Mucosa of stomach (tissue), 1 donor: ENCODE measurements around the gene BEST3.

ENCODE experiments used
- H3K27me3 ChIP-seq: one replicate; pipeline ENCODE4 v1.7.0; 2013; ENCODE audit warnings: mild to moderate bottlenecking, low read length; ENCODE audit not compliant: control insufficient read depth, insufficient read depth
- H3K36me3 ChIP-seq: one replicate; pipeline ENCODE4 v1.7.0; 2013; ENCODE audit warnings: low read length; ENCODE audit not compliant: control insufficient read depth, insufficient read depth
- H3K4me1 ChIP-seq: one replicate; pipeline ENCODE4 v1.7.0; 2013; ENCODE audit warnings: mild to moderate bottlenecking, low read length; ENCODE audit not compliant: control insufficient read depth, insufficient read depth
- H3K4me3 ChIP-seq: one replicate; pipeline ENCODE4 v1.7.0; 2013; ENCODE audit warnings: low read length
- H3K9ac ChIP-seq: one replicate; pipeline ENCODE4 v1.7.0; 2013; ENCODE audit warnings: mild to moderate bottlenecking, low read length, moderate library complexity
- H3K9me3 ChIP-seq: one replicate; pipeline ENCODE4 v1.7.0; 2013; ENCODE audit warnings: mild to moderate bottlenecking, low read length, moderate library complexity; ENCODE audit not compliant: control insufficient read depth
- donor health status: Pancreatic carcinoma.

BEST3 gene

GRCh38 chr12:69708649-69709048 lies 9.5 kb upstream of the BEST3 start:
- no peaks in the 10 kb centered on the region for H3K4me1 ChIP-seq

DNA sequence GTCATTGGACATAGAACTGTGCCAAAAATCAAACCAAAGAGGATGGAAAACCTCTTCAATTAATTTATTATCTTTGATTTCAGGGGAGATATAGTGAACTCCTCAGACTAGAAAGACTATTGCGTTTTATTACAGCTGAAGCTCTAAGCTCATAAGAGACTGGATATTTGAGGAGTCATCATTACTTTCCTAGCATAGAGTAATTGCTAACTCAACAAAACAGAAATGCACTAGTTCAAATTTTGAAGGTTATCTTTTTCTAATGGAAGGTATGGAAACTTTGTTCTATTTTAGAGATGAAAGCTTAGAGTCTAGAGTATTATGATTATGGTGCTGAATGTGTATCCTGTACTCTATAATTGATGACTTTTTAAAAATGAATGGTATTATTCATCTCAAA lies 5.3 kb upstream of the BEST3 start:
- no peak overlapping the region for H3K4me3 ChIP-seq
- H3K9ac ChIP-seq, result no peak overlapping the region
- H3K27me3 ChIP-seq, result no peaks in the 10 kb centered on the region
- H3K9me3 ChIP-seq, result no peaks in the 10 kb centered on the region
- no peaks in the 10 kb centered on the region for H3K36me3 ChIP-seq
- H3K4me1 ChIP-seq, result no peaks in the 10 kb centered on the region

More at GRCh38 chr12:69708649-69709048, 9.5 kb upstream of the BEST3 start:
- H3K36me3 ChIP-seq, result no peaks in the 10 kb centered on the region
- no peak overlapping the region for H3K4me3 ChIP-seq
- H3K27me3 ChIP-seq, result no peaks in the 10 kb centered on the region
- no peak overlapping the region for H3K9ac ChIP-seq
- no peaks in the 10 kb centered on the region for H3K9me3 ChIP-seq

DNA sequence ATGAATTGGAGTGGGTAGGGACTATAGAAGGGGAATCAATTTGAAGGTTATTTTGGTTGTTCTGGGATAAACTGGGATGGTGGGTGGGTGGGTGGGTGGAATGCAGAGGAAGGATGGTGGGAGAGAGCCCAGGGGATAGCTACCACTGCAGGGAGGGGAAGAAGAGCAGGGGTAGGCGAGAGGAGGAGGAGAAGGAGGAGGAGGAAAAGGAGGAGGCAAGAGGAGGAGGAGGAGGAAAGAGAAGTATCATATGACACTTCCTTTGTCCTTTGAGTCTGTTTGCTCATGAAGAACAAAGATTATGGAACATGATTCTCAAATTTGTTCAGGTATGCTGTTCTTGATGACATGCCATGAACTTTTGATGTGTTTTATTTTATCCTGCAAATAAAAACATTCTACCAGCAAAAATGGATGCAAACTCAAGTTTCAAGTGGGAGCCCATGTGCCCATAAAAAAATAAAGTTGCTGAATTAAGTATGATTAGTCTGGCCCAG lies 4.1 kb upstream of the BEST3 start:
- no peaks in the 10 kb centered on the region for H3K9me3 ChIP-seq
- no peaks in the 10 kb centered on the region for H3K4me1 ChIP-seq
- no peaks in the 10 kb centered on the region for H3K36me3 ChIP-seq
- H3K9ac ChIP-seq, result no peak overlapping the region
- H3K27me3 ChIP-seq, result no peaks in the 10 kb centered on the region
- H3K4me3 ChIP-seq, result no peak overlapping the region

DNA sequence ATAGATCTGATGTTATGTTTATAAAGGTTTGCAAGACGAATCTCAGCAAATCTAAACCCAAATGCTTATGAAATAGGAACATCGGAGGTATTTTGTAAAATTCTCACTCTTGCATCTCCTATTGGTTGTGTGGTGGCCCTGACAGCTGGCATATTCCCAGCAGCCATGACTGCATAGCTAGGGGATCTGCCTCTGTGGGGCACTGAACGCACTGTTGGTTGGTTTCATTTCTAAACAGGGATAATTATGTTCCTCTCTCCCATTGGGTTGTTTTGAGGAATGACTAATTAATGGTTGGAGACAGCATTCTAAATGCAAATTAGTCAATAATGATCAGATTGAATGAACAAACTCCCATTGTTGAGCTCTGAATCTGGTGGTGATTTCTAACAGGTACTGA lies 2.7 kb upstream of the BEST3 start:
- H3K9me3 ChIP-seq, result no peaks in the 10 kb centered on the region
- no peak overlapping the region for H3K9ac ChIP-seq
- H3K4me3 ChIP-seq, result no peak overlapping the region
- no peaks in the 10 kb centered on the region for H3K36me3 ChIP-seq
- no peaks in the 10 kb centered on the region for H3K4me1 ChIP-seq
- H3K27me3 ChIP-seq, result no peaks in the 10 kb centered on the region

GRCh38 chr12:69698054-69698453 lies 1.0 kb downstream of the BEST3 start:
- Histone ChIP-seq H3K4me1 (no peaks in the 10 kb centered on the region), H3K27me3 (no peaks in the 10 kb centered on the region), H3K36me3 (no peaks in the 10 kb centered on the region), H3K9ac (no peak overlapping the region), H3K9me3 (no peaks in the 10 kb centered on the region), H3K4me3 (no peak overlapping the region)

GRCh38 chr12:69694123-69694522 lies 5.0 kb downstream of the BEST3 start:
- no peak overlapping the region for H3K9ac ChIP-seq
- H3K4me3 ChIP-seq, result no peak overlapping the region
- no peaks in the 10 kb centered on the region for H3K9me3 ChIP-seq
- no peaks in the 10 kb centered on the region for H3K4me1 ChIP-seq
- H3K27me3 ChIP-seq, result no peaks in the 10 kb centered on the region
- no peaks in the 10 kb centered on the region for H3K36me3 ChIP-seq

DNA sequence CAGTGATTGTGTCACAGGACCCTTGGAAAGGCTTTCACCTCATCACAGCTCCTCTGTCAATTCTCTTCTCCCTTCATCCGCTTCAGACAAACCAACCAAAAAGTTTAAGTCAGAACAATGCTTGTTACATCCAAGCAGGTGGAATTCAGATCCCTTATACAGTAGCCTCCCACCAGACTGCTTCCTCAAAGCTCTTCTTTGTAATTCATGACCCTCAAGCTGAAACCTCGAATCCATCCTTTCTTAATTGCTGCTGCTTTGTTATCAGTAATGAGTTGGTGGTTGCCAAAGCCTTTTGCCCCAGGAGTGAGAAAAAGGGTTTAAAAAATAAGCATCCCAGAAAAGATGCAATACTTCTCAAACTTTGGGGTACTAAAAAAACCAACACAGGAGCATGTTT lies 9.5 kb downstream of the BEST3 start:
- Histone ChIP-seq H3K27me3 (no peaks in the 10 kb centered on the region), H3K36me3 (no peaks in the 10 kb centered on the region), H3K9ac (no peak overlapping the region), H3K4me3 (no peak overlapping the region), H3K9me3 (no peaks in the 10 kb centered on the region), H3K4me1 (no peaks in the 10 kb centered on the region)

DNA sequence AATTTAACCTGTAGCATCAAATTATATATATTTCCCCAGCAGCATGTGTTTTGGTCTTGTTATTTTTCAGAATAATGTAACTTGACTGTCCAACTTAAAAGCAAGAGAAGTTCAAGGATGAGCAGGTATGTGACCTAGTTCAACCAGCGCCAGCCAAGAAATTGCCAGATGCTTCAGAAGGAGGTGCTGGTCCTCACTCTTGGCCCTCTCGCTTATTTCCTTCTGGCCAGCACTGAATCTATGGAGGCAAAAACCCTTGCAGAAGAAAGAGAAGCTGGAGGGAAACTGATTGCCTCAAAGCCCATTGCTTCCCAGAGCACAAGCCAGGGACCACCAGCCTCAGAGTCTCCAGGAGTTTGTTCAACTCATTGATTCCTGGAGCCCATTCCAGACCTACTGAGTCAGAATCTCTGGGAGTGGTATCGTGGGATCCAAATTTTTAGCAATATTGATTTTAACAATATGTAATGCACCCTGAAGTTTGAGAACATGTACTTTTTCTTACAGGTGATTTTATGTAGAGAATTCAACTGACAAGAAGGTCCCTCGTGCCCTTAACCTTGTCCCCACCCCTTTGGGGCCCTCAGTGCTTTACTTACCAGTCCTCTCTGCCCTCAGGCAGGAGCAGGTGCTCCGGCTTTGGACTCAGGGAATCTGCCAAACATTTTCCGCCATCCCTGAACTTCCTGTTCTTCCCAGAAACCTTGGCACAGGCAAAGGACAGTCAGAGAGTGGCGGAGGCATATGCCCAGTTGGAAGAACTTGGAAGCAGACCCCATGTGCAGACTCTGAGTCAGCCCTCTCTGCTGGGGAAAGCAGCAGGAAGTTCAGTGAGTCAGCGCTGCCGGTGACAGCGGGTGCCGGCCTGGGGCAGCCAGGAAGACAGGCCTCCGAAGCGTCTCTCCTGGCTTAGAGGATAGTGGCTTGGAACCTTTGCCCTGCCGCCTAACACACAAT lies 10.4 kb downstream of the BEST3 start:
- H3K9ac ChIP-seq, result no peak overlapping the region

DNA sequence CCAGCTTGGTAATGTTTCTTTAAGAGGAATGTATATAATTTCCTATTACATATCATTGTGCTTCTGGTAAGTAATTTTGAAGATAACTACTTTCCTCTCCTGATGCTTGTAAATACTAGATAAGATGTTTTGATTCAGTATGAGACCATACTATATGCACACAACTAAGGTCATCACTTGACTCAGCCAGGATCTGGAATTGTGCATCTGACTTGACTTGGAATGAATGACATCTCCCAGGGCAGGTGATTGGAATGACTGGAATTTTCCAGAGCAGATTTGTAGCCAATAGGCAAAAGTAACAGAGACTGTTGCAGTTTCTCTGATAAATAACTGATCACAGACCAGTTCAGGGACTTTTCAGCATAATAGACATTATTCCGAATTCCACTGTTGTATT lies 11.1 kb downstream of the BEST3 start:
- Histone ChIP-seq H3K27me3 (no peaks in the 10 kb centered on the region), H3K9me3 (no peaks in the 10 kb centered on the region), H3K4me1 (no peaks in the 10 kb centered on the region), H3K9ac (no peak overlapping the region), H3K36me3 (no peaks in the 10 kb centered on the region), H3K4me3 (no peak overlapping the region)

More for the DNA sequence above, 10.4 kb downstream of the BEST3 start:
- no peaks in the 10 kb centered on the region for H3K9me3 ChIP-seq
- no peaks in the 10 kb centered on the region for H3K36me3 ChIP-seq
- H3K27me3 ChIP-seq, result no peaks in the 10 kb centered on the region
- no peak overlapping the region for H3K4me3 ChIP-seq
- H3K4me1 ChIP-seq, result no peaks in the 10 kb centered on the region

DNA sequence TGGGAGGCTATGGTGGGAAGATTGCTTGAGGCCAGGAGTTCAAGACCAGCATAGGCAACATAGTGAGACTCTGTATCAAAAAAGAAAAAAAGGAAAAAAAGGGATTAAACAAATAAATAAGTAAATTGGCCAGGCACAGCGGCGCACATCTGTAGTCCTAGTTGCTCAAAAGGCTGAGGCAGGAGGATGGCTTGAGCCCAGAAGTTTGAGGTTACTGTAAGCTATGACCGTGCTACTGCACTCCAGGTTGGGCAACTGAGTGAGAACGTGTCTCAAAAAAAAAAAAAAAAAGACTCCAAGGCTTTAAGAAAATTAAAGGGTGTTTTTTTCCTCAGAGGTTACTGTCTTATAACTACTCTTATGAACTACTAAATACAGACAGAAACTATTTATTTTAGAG lies 11.7 kb downstream of the BEST3 start:
- Histone ChIP-seq H3K9ac (no peak overlapping the region), H3K4me1 (no peaks in the 10 kb centered on the region), H3K9me3 (no peaks in the 10 kb centered on the region), H3K27me3 (no peaks in the 10 kb centered on the region), H3K4me3 (no peak overlapping the region), H3K36me3 (no peaks in the 10 kb centered on the region)

- H3K36me3 ChIP-seq, result no peaks in the 10 kb centered on the region
Measured at GRCh38 chr12:69686731-69687130, 12.4 kb downstream of the BEST3 start.

GRCh38 chr12:69685810-69686209 lies 13.3 kb downstream of the BEST3 start:
- Histone ChIP-seq H3K4me1 (no peaks in the 10 kb centered on the region), H3K9me3 (no peaks in the 10 kb centered on the region), H3K27me3 (no peaks in the 10 kb centered on the region), H3K4me3 (no peak overlapping the region), H3K36me3 (no peaks in the 10 kb centered on the region), H3K9ac (no peak overlapping the region)

More at GRCh38 chr12:69686731-69687130, 12.4 kb downstream of the BEST3 start:
- H3K9me3 ChIP-seq, result no peaks in the 10 kb centered on the region
- no peaks in the 10 kb centered on the region for H3K27me3 ChIP-seq
- no peak overlapping the region for H3K9ac ChIP-seq
- no peak overlapping the region for H3K4me3 ChIP-seq
- H3K4me1 ChIP-seq, result no peaks in the 10 kb centered on the region
